OCI-LY1 (cell line): ENCODE measurements around the gene TOP1.

Experiments used
- H2AFZ ChIP-seq: fragments of 200-600 bp; sonication (generic), shearing (Covaris generic); 2 replicates; pipeline ENCODE4 v1.6.0; 2014; ENCODE audit warnings: antibody characterized with exemption, mild to moderate bottlenecking, low read length
- H3F3A ChIP-seq: fragments of 200-600 bp; sonication (generic), shearing (Covaris generic); 2 replicates; pipeline ENCODE4 v1.6.0; 2014; ENCODE audit warnings: mild to moderate bottlenecking, antibody characterized with exemption, low read length, moderate library complexity; ENCODE audit not compliant: insufficient read depth
- H3K27ac ChIP-seq: fragments of 200-600 bp; sonication (generic); 2 replicates; pipeline ENCODE4 v1.5.1; 2014; ENCODE audit warnings: low read length, mixed run types, mild to moderate bottlenecking, low read depth; ENCODE audit not compliant: poor library complexity, severe bottlenecking
- H3K27me3 ChIP-seq: fragments of 200-600 bp; sonication (generic); 2 replicates; pipeline ENCODE4 v1.6.0; 2014; ENCODE audit warnings: antibody characterized with exemption, mild to moderate bottlenecking, low read length, moderate library complexity; ENCODE audit not compliant: insufficient read depth
- H3K36me3 ChIP-seq: fragments of 200-600 bp; sonication (generic); 2 replicates; pipeline ENCODE4 v1.6.1; 2014; ENCODE audit warnings: mild to moderate bottlenecking, antibody characterized with exemption, low read length, moderate library complexity, mixed read lengths; ENCODE audit not compliant: insufficient read depth
- H3K4me1 ChIP-seq: fragments of 200-600 bp; sonication (generic); 2 replicates; pipeline ENCODE4 v1.5.1; 2014; ENCODE audit warnings: mild to moderate bottlenecking, low read length, moderate library complexity; ENCODE audit not compliant: insufficient read depth, severe bottlenecking
- H3K4me2 ChIP-seq: fragments of 200-600 bp; sonication (generic), shearing (Covaris generic); 2 replicates; pipeline ENCODE4 v1.6.1; 2014; ENCODE audit warnings: low read length
- H3K4me3 ChIP-seq: fragments of 200-600 bp; sonication (generic); 2 replicates; pipeline ENCODE4 v1.5.1; 2014; ENCODE audit warnings: low read length, low read depth, mild to moderate bottlenecking, mixed read lengths; ENCODE audit not compliant: poor library complexity, severe bottlenecking
- H3K79me2 ChIP-seq: fragments of 200-600 bp; shearing (Covaris generic); 2 replicates; pipeline ENCODE4 v1.6.1; 2016; ENCODE audit warnings: mixed run types, low read length, mixed read lengths; ENCODE audit not compliant: insufficient read depth
- H3K9ac ChIP-seq: fragments of 200-600 bp; sonication (generic), shearing (Covaris generic); 2 replicates; pipeline ENCODE4 v1.6.1; 2014; ENCODE audit warnings: mild to moderate bottlenecking, low read length, mixed read lengths
- H3K9me2 ChIP-seq: fragments of 200-600 bp; sonication (generic), shearing (Covaris generic); 2 replicates; pipeline ENCODE4 v1.6.1; 2014; ENCODE audit warnings: low read depth, mild to moderate bottlenecking, low read length, mixed read lengths
- H3K9me3 ChIP-seq: fragments of 200-600 bp; shearing (Covaris generic); 2 replicates; pipeline ENCODE4 v1.6.1; 2014; ENCODE audit warnings: low read length, mixed read lengths
- H4K20me1 ChIP-seq: fragments of 200-600 bp; sonication (generic), shearing (Covaris generic); 2 replicates; pipeline ENCODE4 v1.6.0; 2016; ENCODE audit warnings: mild to moderate bottlenecking, low read length; ENCODE audit not compliant: insufficient read depth
- CTCF ChIP-seq: fragments of 200-600 bp; sonication (generic), shearing (Covaris generic); IDR thresholded peaks from 2 replicates; pipeline ENCODE4 v1.5.1; 2017; ENCODE audit warnings: mild to moderate bottlenecking, antibody characterized with exemption, low read length, moderate library complexity, mixed read lengths
- EZH2 ChIP-seq: fragments of 200-600 bp; sonication (generic), shearing (Covaris generic); IDR thresholded peaks from 2 replicates; pipeline ENCODE4 v1.8.0; 2017; ENCODE audit warnings: borderline replicate concordance, mixed run types, mild to moderate bottlenecking, antibody characterized with exemption, low read length, moderate library complexity, mixed read lengths

Gene TOP1

GRCh38 chr20:41006936-41007474 is 21.6 kb upstream of the TOP1 start:
- H3K4me1 ChIP-seq, result peaks cover 60% of the 10 kb centered on the region
- H3K9me3 ChIP-seq, result peaks cover 5% of the 10 kb centered on the region; the same call in 1 of the 2 replicates
- no peaks in the 10 kb centered on the region for H3K79me2 ChIP-seq
- TF ChIP-seq CTCF (no peak), EZH2 (no peak)
- H3K36me3 ChIP-seq, result peaks cover 12% of the 10 kb centered on the region; the same call in 1 of the 2 replicates
- no peak overlapping the region for H3K4me3 ChIP-seq
- H3K27me3 ChIP-seq, result no peaks in the 10 kb centered on the region
- H2AFZ ChIP-seq, result no peak overlapping the region
- no peak overlapping the region for H3K4me2 ChIP-seq
- no peaks in the 10 kb centered on the region; the same call in 1 of the 2 replicates for H3F3A ChIP-seq
- no peak overlapping the region for H3K9ac ChIP-seq
- no peaks in the 10 kb centered on the region for H3K9me2 ChIP-seq
- H4K20me1 ChIP-seq, result no peaks in the 10 kb centered on the region
- no peak overlapping the region for H3K27ac ChIP-seq

GRCh38 chr20:41007481-41007880 is 21.1 kb upstream of the TOP1 start:
- H3F3A ChIP-seq, result peaks cover 2% of the 10 kb centered on the region
- H3K27ac ChIP-seq, result peak overlapping the region; percentile 75
- H3K9ac ChIP-seq, result no peak overlapping the region
- H3K4me1 ChIP-seq, result peaks cover 65% of the 10 kb centered on the region
- peaks cover 12% of the 10 kb centered on the region; the same call in 1 of the 2 replicates for H3K36me3 ChIP-seq
- TF ChIP-seq EZH2 (no peak), CTCF (no peak)
- peaks cover 5% of the 10 kb centered on the region; the same call in 1 of the 2 replicates for H3K9me3 ChIP-seq
- H4K20me1 ChIP-seq, result no peaks in the 10 kb centered on the region
- no peaks in the 10 kb centered on the region for H3K79me2 ChIP-seq
- H3K4me2 ChIP-seq, result no peak overlapping the region
- no peak overlapping the region for H3K4me3 ChIP-seq
- H2AFZ ChIP-seq, result no peak overlapping the region
- H3K27me3 ChIP-seq, result no peaks in the 10 kb centered on the region
- H3K9me2 ChIP-seq, result no peaks in the 10 kb centered on the region

- peaks cover 5% of the 10 kb centered on the region; the same call in 1 of the 2 replicates for H3K9me3 ChIP-seq
- TF ChIP-seq CTCF (no peak), EZH2 (no peak)
- no peak overlapping the region for H2AFZ ChIP-seq
- H3K9ac ChIP-seq, result peak overlapping the region; percentile 48
- H3K9me2 ChIP-seq, result no peaks in the 10 kb centered on the region
- peaks cover 5% of the 10 kb centered on the region for H3F3A ChIP-seq
- peaks cover 65% of the 10 kb centered on the region for H3K4me1 ChIP-seq
- peak overlapping the region; percentile 97 for H3K27ac ChIP-seq
- no peaks in the 10 kb centered on the region for H3K27me3 ChIP-seq
- H3K4me2 ChIP-seq, result no peak overlapping the region
- no peaks in the 10 kb centered on the region for H4K20me1 ChIP-seq
- H3K36me3 ChIP-seq, result peaks cover 12% of the 10 kb centered on the region; the same call in 1 of the 2 replicates
- no peak overlapping the region for H3K4me3 ChIP-seq
- H3K79me2 ChIP-seq, result no peaks in the 10 kb centered on the region
Observed at GRCh38 chr20:41009946-41010345, 18.7 kb upstream of the TOP1 start.
